OCI-LY3 (cell line): ENCODE results near the gene RDH16.

Experiments used
- H2AFZ ChIP-seq: fragments of 200-600, 300-600 bp; shearing (Covaris generic); 2 replicates; pipeline ENCODE4 v1.6.0; 2014; ENCODE audit warnings: antibody characterized with exemption, low read depth, low read length
- H3K27ac ChIP-seq: fragments of 200-600, 300-600 bp; sonication (generic); 2 replicates; pipeline ENCODE4 v1.5.1; 2014; ENCODE audit warnings: mild to moderate bottlenecking, low read length, moderate library complexity, mixed read lengths
- H3K27me3 ChIP-seq: fragments of 200-600, 300-600 bp; sonication (generic); 2 replicates; pipeline ENCODE4 v1.6.1; 2014; ENCODE audit warnings: low read depth, low read length, mixed read lengths
- H3K36me3 ChIP-seq: fragments of 200-600, 300-600 bp; sonication (generic); replicated peaks from 2 replicates; pipeline ENCODE3; 2014; ENCODE audit warnings: low read depth, low read length, mixed read lengths
- H3K4me1 ChIP-seq: fragments of 300-600, 200-600 bp; sonication (generic); 2 replicates; pipeline ENCODE4 v1.6.1; 2014; ENCODE audit warnings: low read length, mixed read lengths
- H3K4me2 ChIP-seq: fragments of 200-600, 300-600 bp; sonication (generic); 2 replicates; pipeline ENCODE4 v1.6.1; 2014; ENCODE audit warnings: low read length, mixed read lengths
- H3K4me3 ChIP-seq: fragments of 300-600, 200-600 bp; sonication (generic); 2 replicates; pipeline ENCODE4 v1.5.1; 2014; ENCODE audit warnings: antibody characterized with exemption, mild to moderate bottlenecking, low read length, moderate library complexity
- H3K79me2 ChIP-seq: fragments of 300-600, 200-600 bp; shearing (Covaris generic); 2 replicates; pipeline ENCODE4 v1.6.1; 2014; ENCODE audit warnings: mild to moderate bottlenecking, low read length, mixed read lengths
- H3K9ac ChIP-seq: fragments of 300-600, 200-600 bp; shearing (Covaris generic); 2 replicates; pipeline ENCODE4 v1.6.0; 2014; ENCODE audit warnings: mild to moderate bottlenecking, low read length, moderate library complexity
- H3K9me3 ChIP-seq: fragments of 200-600, 300-600 bp; shearing (Covaris generic); 2 replicates; pipeline ENCODE4 v1.6.1; 2014; ENCODE audit warnings: low read length, mixed read lengths; ENCODE audit not compliant: insufficient read depth
- H4K20me1 ChIP-seq: fragments of 200-600, 300-600 bp; sonication (generic); 2 replicates; pipeline ENCODE4 v1.6.1; 2016; ENCODE audit warnings: low read length, mixed read lengths; ENCODE audit not compliant: insufficient read depth
- CTCF ChIP-seq: fragments of 200-600, 300-600 bp; sonication (generic); IDR thresholded peaks from 2 replicates; pipeline ENCODE4 v1.5.1; 2014; ENCODE audit warnings: antibody characterized with exemption, low read length, low read depth
- EZH2phosphoT487 ChIP-seq: fragments of 200-600 bp; shearing (Covaris generic); IDR thresholded peaks from 2 replicates; pipeline ENCODE4 v1.6.1; 2018; ENCODE audit warnings: antibody characterized with exemption, mixed run types, low read depth

Gene RDH16

GRCh38 chr12:56930241-56930640 lies 27.2 kb downstream of the RDH16 start:
- TF ChIP-seq EZH2phosphoT487 (no peak), CTCF (no peak)
- Histone ChIP-seq H3K79me2 (no peaks in the 10 kb centered on the region), H2AFZ (no peak overlapping the region), H3K4me3 (no peak overlapping the region), H3K9me3 (no peaks in the 10 kb centered on the region), H3K4me1 (peaks cover 4% of the 10 kb centered on the region; the same call in 1 of the 2 replicates), H3K4me2 (no peak overlapping the region), H3K27ac (no peak overlapping the region), H4K20me1 (no peaks in the 10 kb centered on the region), H3K9ac (no peak overlapping the region), H3K27me3 (0 out of 2 replicates have a peak, but pooled peaks cover 5% of the 10 kb centered on the region), H3K36me3 (no peaks in the 10 kb centered on the region)

GRCh38 chr12:56929780-56930179 lies 27.6 kb downstream of the RDH16 start:
- TF ChIP-seq CTCF: no peak
- TF ChIP-seq EZH2phosphoT487: no peak
- Histone ChIP-seq H3K4me3 (no peak overlapping the region), H3K4me2 (no peak overlapping the region), H3K9me3 (no peaks in the 10 kb centered on the region), H3K27me3 (0 out of 2 replicates have a peak, but pooled peaks cover 5% of the 10 kb centered on the region), H3K79me2 (no peaks in the 10 kb centered on the region), H3K27ac (no peak overlapping the region), H3K9ac (no peak overlapping the region), H4K20me1 (no peaks in the 10 kb centered on the region), H3K4me1 (peaks cover 4% of the 10 kb centered on the region; the same call in 1 of the 2 replicates), H3K36me3 (no peaks in the 10 kb centered on the region), H2AFZ (no peak overlapping the region)

GRCh38 chr12:56928262-56928661 lies 29.1 kb downstream of the RDH16 start:
- H2AFZ ChIP-seq: no peak overlapping the region
- H3K4me2 ChIP-seq: no peak overlapping the region
- TF ChIP-seq CTCF: no peak
- no peaks in the 10 kb centered on the region for H3K79me2 ChIP-seq
- peaks cover 4% of the 10 kb centered on the region; the same call in 1 of the 2 replicates for H3K4me1 ChIP-seq
- no peaks in the 10 kb centered on the region for H3K9me3 ChIP-seq
- H3K36me3 ChIP-seq: no peaks in the 10 kb centered on the region
- no peak overlapping the region for H3K4me3 ChIP-seq
- H3K27me3 ChIP-seq: 0 out of 2 replicates have a peak, but pooled peaks cover 5% of the 10 kb centered on the region
- no peak overlapping the region for H3K9ac ChIP-seq
- no peaks in the 10 kb centered on the region for H4K20me1 ChIP-seq
- no peak overlapping the region for H3K27ac ChIP-seq

- H3K79me2 ChIP-seq: no peaks in the 10 kb centered on the region
- H3K4me3 ChIP-seq: no peak overlapping the region
- H4K20me1 ChIP-seq: no peaks in the 10 kb centered on the region
- H3K9me3 ChIP-seq: no peaks in the 10 kb centered on the region
- TF ChIP-seq EZH2phosphoT487 (no peak), CTCF (no peak)
- H3K27me3 ChIP-seq: 0 out of 2 replicates have a peak, but pooled peaks cover 5% of the 10 kb centered on the region
- no peaks in the 10 kb centered on the region for H3K36me3 ChIP-seq
- peaks cover 4% of the 10 kb centered on the region; the same call in 1 of the 2 replicates for H3K4me1 ChIP-seq
- no peak overlapping the region for H3K9ac ChIP-seq
- no peak overlapping the region for H3K4me2 ChIP-seq
- H2AFZ ChIP-seq: no peak overlapping the region
- H3K27ac ChIP-seq: no peak overlapping the region
These were observed 30.1 kb downstream of the RDH16 start for GRCh38 chr12:56927281-56927680.
